Fibroblast of the conjunctiva (primary cell): ENCODE results near the gene TMEM150A.
"Not testable (repeated sequence)": the region's sequence is repeated elsewhere in the genome, so short reads cannot be mapped to it uniquely, and the experiment has no call there.

Experiments
- DNase-seq: peaks from one replicate; pipeline ENCODE4 v3.0.0-alpha.2; 2010; ENCODE audit warnings: low read depth

TMEM150A gene

GRCh38 chr2:85564144-85564563, 38.3 kb downstream of the TMEM150A start:
- no peak for DNase-seq

- DNase-seq = peak; percentile 80
Measured at GRCh38 chr2:85561280-85562212, 41.0 kb downstream of the TMEM150A start, which contains the start of gene GGCX. TSS of gene GGCX (minus strand) at chr2:85561493. CDS start at chr2:85561428, 65 bp downstream.

GRCh38 chr2:85560812-85561279, 41.7 kb downstream of the TMEM150A start:
- DNase-seq = no peak

GRCh38 chr2:85560403-85560726, 42.1 kb downstream of the TMEM150A start:
- not testable (repeated sequence) for DNase-seq

- no peak for DNase-seq
Measured at GRCh38 chr2:85558160-85558559, 44.3 kb downstream of the TMEM150A start.

GRCh38 chr2:85557130-85557529, 45.4 kb downstream of the TMEM150A start:
- DNase-seq = no peak

GRCh38 chr2:85554980-85555612, 47.4 kb downstream of the TMEM150A start:
- DNase-seq = no peak

- DNase-seq = no peak
Measured at GRCh38 chr2:85553184-85553583, 49.3 kb downstream of the TMEM150A start.

GRCh38 chr2:85551698-85552678, 50.5 kb downstream of the TMEM150A start:
- DNase-seq = peak; percentile 61

GRCh38 chr2:85550486-85550885, 52.0 kb downstream of the TMEM150A start:
- DNase-seq = no peak

GRCh38 chr2:85549826-85550225, 52.7 kb downstream of the TMEM150A start:
- DNase-seq = peak; percentile 75

- no peak for DNase-seq
Measured at GRCh38 chr2:85549095-85549494, 53.4 kb downstream of the TMEM150A start.

GRCh38 chr2:85548608-85548900, 53.9 kb downstream of the TMEM150A start:
- DNase-seq = no peak
